8988T (cell line): ENCODE results near the gene CEMIP.

Experiments
- DNase-seq: peaks from one replicate; pipeline ENCODE4 v3.0.0; 2011

The CEMIP gene

GRCh38 chr15:80854104-80854503 is 74.9 kb downstream of the CEMIP start:
- DNase-seq = no peak

- no peak for DNase-seq
Observed at GRCh38 chr15:80855206-80855605, 76.0 kb downstream of the CEMIP start.

- DNase-seq = no peak
Observed at GRCh38 chr15:80856400-80856799, 77.2 kb downstream of the CEMIP start.

- no peak for DNase-seq
Observed at GRCh38 chr15:80856809-80857377, 77.7 kb downstream of the CEMIP start.

- DNase-seq = no peak
Observed at GRCh38 chr15:80861731-80862170, 82.6 kb downstream of the CEMIP start.

GRCh38 chr15:80864666-80865065 is 85.5 kb downstream of the CEMIP start:
- no peak for DNase-seq

DNA sequence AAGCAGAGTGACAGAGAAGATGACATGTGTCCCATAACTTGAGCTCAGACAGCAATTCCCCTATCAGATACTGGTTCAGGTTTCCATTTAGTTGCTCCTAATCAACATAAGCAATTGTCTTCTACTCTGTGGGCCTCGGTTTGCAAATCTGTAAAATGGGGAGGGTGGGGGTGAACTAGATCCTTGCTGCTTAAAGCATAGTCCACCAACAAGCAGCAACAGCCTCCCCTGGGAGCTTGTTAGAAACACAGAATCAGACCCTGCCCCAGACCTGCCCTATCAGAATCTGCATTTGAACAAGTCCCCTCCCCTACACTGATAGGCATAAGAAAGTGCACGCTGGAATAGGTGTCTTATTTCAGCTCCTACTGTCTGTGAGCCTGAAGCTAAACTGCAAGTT is 87.8 kb downstream of the CEMIP start:
- no peak for DNase-seq

- DNase-seq = no peak
Observed at GRCh38 chr15:80870366-80870765, 91.2 kb downstream of the CEMIP start.

DNA sequence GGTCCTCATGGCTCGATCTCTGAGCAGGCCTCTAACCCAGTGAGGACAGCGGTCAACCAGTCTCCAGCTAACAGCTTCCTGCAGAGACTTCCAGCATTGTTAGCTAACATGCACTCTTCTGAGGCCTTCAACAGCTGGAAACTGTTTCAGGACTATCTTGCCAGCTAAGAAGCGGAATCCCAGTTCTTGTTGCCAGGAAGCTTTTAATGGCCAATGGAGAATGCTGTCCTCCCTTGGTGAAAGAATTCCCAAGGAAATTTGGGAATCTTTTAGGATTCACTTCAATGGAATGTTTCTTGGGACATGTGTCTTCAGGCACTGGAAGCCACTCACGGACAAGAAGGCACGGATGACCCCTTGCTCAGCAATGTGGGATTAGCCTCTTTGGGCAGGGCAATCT is 91.7 kb downstream of the CEMIP start:
- DNase-seq = no peak

DNA sequence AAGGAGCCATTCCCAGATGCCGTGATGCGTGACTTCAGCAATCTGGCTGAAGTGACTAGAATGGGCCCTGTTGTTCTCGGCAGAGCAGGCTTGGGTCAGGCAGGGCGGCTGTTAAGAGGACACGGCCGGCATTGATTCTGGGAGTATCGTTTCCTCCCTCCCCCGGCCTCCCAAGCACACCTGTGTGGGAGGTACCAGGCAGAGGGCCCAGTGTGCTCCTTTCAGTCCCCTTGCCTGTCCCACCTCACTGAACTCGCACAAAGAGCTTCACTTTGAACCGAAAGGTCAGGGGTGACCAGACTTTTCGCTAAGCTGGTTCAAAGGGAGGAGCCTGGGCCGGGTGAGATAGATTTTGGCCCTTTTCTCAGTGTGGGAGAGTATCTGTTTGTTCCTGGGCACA is 92.7 kb downstream of the CEMIP start:
- DNase-seq = no peak

- DNase-seq = no peak
Observed at GRCh38 chr15:80873366-80873952, 94.3 kb downstream of the CEMIP start.

DNA sequence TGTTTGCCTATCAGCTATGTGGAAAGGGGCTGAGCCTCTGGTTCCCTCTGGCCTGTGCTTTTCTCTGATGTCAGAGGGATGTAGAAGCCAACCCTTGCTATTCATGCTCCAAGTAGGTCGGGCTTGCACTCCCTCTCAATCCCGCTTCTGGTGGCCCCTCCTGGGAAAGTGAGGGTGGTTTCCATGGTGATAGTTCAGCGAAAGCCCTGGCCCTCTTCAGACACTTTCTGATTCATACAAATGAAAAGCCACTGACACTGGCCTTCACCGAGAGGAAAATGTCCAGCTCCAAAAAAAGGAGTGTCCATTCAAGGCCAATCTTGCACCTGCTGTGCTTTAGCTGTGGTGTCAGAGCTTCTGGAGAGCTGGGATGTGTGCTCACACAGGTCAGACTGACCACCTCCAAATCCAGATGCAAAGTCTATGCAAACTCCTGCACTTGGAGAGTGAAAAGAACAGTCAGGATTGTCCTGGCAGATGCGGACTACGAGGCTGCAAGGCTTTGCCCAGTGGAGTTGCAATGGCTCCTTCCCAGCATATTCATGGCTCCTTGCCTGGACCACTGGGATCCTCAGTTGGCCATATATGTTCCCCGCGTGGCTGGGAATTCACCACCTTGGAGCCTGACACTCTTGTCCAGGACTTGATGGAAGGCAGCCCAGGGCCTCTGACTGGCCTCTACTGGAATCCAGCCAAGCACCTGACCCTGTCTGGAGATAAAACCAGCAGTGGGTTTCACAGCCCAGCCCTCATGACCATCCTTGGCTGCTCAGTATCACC is 96.6 kb downstream of the CEMIP start:
- DNase-seq = no peak

DNA sequence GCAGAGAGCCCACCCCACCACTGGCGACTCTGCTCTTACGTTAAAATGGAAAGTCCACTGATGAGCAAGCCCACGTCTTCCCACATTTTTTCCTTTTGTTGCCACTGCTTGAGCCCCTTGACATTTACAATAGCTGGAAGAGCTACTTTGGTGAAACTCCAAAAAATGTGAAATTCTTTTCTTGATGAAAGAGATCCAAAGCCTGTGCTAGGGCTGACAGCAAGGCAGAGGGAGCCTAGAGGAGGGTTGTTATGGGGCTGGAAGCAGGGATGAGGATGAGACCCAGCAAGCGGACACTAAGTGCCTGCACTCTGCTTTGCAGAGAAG is 97.1 kb downstream of the CEMIP start:
- no peak for DNase-seq

DNA sequence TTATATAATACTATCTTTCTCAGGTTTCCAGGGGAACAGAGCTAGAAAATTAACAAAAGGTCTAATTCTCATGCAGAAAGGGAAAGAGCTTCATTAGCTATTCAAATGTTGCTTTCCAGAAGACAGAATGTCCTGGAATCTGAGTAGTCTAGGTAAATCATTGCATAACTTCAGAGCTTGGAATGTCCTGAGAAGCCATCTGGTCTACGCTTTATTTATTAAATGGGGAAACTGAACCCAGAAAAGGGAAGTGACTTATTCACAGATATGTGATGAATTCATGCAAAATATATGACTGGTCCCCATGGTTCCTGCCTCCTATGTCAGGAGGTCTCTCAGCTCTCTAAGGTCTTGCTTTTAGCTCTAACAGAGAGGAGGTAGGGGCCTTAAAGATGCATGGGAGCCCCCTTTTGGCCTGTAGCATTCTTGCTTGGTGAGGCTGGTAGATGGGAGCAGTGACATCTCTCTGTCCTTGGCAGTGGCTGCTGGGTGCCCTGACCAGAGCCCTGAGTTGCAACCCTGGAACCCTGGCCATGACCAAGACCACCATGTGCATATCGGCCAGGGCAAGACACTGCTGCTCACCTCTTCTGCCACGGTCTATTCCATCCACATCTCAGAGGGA is 99.2 kb downstream of the CEMIP start:
- DNase-seq = no peak

GRCh38 chr15:80878867-80879250 is 99.7 kb downstream of the CEMIP start:
- DNase-seq = no peak

GRCh38 chr15:80880086-80880485 is 100.9 kb downstream of the CEMIP start:
- DNase-seq = no peak

DNA sequence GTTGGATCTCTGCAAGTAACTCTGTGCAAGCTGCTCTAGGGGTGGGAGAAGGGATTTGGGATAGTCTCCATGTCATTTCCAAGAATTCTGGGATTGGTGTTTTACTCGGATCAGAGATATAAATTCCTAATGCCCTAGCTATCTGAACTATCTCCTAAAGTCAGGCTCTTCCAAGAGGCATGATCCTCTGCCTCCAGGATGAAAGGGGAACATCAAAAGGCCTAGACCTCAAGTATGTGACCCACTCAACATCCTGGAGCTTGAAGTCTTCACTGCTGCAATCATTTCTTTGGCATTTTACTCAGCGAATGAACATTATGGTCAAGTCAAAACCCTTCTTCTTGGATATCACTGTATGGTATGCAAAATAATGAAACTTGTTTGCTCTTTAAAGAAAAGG is 104.5 kb downstream of the CEMIP start:
- DNase-seq = no peak

- DNase-seq = no peak
Observed at GRCh38 chr15:80885016-80885579, 105.9 kb downstream of the CEMIP start.

GRCh38 chr15:80887148-80887547 is 108.0 kb downstream of the CEMIP start:
- DNase-seq = no peak

DNA sequence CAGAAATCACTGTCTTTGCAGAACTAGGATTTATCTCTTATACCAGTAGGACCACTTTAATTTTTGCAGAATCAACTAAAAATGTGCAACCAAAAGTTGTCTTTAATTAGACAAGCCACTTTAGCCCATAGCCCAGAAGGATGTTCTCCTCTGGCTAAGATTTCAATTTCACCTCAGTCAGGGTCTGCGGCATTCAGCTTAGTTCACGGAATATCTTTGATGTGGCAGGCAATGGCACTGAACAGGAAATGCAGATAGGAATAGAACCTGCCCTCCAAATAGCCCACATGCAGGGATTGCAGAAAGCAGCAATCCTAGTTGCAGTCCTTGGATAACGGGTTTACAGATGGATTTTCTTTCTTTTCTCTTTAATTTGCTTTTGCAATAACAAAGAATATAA is 109.7 kb downstream of the CEMIP start:
- no peak for DNase-seq

GRCh38 chr15:80890341-80891005 is 111.3 kb downstream of the CEMIP start:
- no peak for DNase-seq

GRCh38 chr15:80891006-80891405 is 111.8 kb downstream of the CEMIP start:
- no peak for DNase-seq

DNA sequence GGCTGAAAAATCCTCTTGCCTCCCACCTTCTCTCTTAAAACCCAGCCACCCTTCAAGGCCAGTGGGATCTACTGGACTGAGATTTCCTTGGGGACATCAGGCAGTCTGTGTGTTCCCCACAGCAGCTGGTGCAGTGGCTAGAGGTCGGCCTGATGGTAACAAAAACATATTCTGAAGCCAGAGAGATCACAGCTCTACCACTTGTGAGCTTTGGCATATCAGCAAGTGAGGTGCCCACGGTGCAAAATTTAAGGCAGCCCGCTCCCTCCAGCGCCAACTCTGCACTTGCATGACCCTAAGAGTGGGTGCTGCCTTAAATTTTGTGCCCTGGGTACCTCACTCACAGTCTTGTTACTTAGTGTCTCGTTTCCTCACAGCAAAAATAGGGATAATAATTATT is 113.2 kb downstream of the CEMIP start:
- no peak for DNase-seq
